ENCODE data around the gene ZNF837. TPM values are rescaled to one million over a fixed set of nuclear protein-coding genes. Genes with fewer than 3 reads are reported as not detected.
A peak's percentile ranks its signal among the peaks of the same experiment; 100 is the strongest.
"Not testable (repeated sequence)": the region's sequence is repeated elsewhere in the genome, so short reads cannot be mapped to it uniquely, and the experiment has no call there.

The ZNF837 gene
- total RNA-seq, 6 experiments from 2014 or later, result 0.63 to 1.3 (median 0.75) TPM

DNA sequence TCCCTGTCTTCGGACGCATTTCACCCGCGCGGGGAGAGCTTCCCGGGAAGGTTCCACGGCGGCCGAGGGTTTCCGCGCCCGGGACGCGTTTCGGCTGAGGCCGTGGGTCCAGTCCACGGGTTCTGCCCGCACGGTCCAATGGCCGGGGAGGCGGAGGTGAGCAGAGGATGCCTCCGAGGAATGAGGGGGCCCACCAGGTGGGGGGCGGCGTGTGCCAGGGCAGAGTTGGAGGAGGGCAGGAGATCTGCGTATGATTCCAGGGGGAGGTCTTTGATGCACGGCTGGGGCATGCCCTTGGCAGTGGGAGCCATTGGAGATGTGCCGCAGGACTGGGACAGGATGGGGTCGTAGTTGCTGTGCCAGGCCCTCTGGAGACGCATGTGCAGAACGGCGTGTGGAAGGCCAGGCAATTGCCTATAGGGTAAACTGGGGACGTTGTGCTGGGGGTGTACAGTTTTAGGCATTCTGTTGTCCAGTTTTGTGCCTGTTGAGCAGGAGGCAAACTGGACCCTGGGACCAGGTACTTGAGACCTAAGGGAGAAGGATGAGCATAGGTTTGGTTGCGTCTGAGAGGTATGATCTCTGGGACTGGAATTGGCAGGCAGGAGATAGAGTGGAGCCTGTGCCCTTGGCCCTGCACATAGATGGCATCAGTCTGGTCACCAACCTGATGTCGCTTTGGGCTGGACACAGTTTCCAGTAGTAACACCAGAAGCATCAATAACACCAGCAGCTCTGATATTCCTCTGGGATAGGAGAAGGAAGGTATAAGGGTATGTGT lies 28.4 kb upstream of the ZNF837 start:
- no peaks in the 10 kb centered on the region; the same call in 1 of the 2 replicates for H3K9me3 Mint-ChIP-seq
- peak overlapping the region; percentile 65 for H3K27ac Mint-ChIP-seq
- TF ChIP-seq, protein P1, sequence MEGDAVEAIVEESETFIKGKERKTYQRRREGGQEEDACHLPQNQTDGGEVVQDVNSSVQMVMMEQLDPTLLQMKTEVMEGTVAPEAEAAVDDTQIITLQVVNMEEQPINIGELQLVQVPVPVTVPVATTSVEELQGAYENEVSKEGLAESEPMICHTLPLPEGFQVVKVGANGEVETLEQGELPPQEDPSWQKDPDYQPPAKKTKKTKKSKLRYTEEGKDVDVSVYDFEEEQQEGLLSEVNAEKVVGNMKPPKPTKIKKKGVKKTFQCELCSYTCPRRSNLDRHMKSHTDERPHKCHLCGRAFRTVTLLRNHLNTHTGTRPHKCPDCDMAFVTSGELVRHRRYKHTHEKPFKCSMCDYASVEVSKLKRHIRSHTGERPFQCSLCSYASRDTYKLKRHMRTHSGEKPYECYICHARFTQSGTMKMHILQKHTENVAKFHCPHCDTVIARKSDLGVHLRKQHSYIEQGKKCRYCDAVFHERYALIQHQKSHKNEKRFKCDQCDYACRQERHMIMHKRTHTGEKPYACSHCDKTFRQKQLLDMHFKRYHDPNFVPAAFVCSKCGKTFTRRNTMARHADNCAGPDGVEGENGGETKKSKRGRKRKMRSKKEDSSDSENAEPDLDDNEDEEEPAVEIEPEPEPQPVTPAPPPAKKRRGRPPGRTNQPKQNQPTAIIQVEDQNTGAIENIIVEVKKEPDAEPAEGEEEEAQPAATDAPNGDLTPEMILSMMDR (IDR thresholded peaks at IDR 0.05), result no peak
- H3K36me3 Mint-ChIP-seq (ENCODE audit: low read depth), result peaks cover 24% of the 10 kb centered on the region
- DNase-seq, result no peak
- peaks cover 28% of the 10 kb centered on the region for H3K4me1 Mint-ChIP-seq (ENCODE audit: low read depth)
- H3K27me3 Mint-ChIP-seq (ENCODE audit: insufficient read depth), result peaks cover 5% of the 10 kb centered on the region; the same call in 1 of the 2 replicates
- H3K4me3 Mint-ChIP-seq, result peak overlapping the region; percentile 92

DNA sequence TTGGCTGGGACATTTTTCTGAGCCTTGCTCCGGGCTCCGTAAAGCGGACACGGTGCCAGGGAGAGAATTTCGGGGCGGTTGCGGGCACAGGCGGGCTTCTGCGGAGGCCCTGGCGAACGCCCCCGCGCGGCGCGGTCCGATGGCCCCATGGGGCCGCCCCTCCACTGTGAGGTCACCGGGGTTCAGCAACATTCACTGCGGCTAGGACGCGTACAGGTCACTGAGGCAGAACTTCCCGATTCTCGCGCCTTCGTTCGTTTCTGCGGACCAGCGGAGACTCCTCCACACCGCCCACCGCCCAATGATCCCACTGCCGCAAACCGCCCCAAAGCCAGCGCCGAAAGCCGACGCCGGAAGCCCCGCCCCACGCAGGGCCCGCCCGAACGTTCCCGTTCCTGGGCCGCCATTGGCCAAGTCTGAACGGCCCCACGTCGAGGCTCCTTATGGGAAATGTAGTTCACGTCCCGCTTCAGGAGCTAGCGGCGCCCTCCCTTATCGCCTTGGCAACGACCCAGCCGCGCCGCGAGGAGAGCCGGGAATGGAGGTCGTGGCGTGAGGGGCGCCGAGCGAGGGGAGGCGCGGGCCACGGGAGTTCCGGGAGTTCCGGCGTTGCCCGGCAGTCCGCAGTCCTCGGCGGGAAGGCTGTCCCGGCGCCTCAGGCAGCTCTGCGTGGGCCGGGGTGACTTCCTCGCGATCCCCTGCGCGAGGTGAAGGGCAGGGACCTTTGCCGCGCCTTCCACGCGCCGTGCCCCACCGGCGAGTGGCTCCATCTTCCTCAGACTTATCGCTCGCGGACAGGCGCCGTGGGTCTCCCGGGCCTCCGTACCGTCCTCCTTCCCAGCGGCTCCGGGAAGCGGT lies 27.6 kb upstream of the ZNF837 start, which contains the start of gene ZNF584:
Gene ZNF584, plus strand, starts transcription at position 498 of the 858 bp plus-strand sequence. CDS start 499 bp downstream, outside the sequence.
- peak; percentile 90 for DNase-seq
- H3K27ac Mint-ChIP-seq, result peak within 1 kb of the TSS; percentile 90
- TF ChIP-seq, protein P1 (IDR thresholded peaks at IDR 0.05), result peak; percentile 42
- H3K4me3 Mint-ChIP-seq, result peak within 1 kb of the TSS; percentile 92
- H3K4me1 Mint-ChIP-seq (ENCODE audit: low read depth), result peaks cover 28% of the 10 kb centered on the region
- peaks cover 20% of the 10 kb centered on the region for H3K36me3 Mint-ChIP-seq (ENCODE audit: low read depth)
- no peaks in the 10 kb centered on the region; the same call in 1 of the 2 replicates for H3K9me3 Mint-ChIP-seq
- H3K27me3 Mint-ChIP-seq (ENCODE audit: insufficient read depth), result peaks cover 5% of the 10 kb centered on the region; the same call in 1 of the 2 replicates

- DNase-seq, result no peak
- peaks cover 5% of the 10 kb centered on the region; the same call in 1 of the 2 replicates for H3K27me3 Mint-ChIP-seq (ENCODE audit: insufficient read depth)
- H3K4me1 Mint-ChIP-seq (ENCODE audit: low read depth), result peaks cover 28% of the 10 kb centered on the region
- peaks cover 15% of the 10 kb centered on the region for H3K36me3 Mint-ChIP-seq (ENCODE audit: low read depth)
- no peaks in the 10 kb centered on the region; the same call in 1 of the 2 replicates for H3K9me3 Mint-ChIP-seq
- peak overlapping the region; percentile 90 for H3K27ac Mint-ChIP-seq
- TF ChIP-seq, protein P1 (IDR thresholded peaks at IDR 0.05), result no peak
- peak overlapping the region; percentile 92 for H3K4me3 Mint-ChIP-seq
These were observed 26.9 kb upstream of the ZNF837 start for GRCh38 chr19:58407658-58408151.

- no peak for DNase-seq
- peaks cover 28% of the 10 kb centered on the region for H3K4me1 Mint-ChIP-seq (ENCODE audit: low read depth)
- H3K36me3 Mint-ChIP-seq (ENCODE audit: low read depth), result peaks cover 11% of the 10 kb centered on the region
- H3K27ac Mint-ChIP-seq, result peak overlapping the region; percentile 90
- TF ChIP-seq, protein P1 (IDR thresholded peaks at IDR 0.05), result peak; percentile 75
- peaks cover 5% of the 10 kb centered on the region; the same call in 1 of the 2 replicates for H3K27me3 Mint-ChIP-seq (ENCODE audit: insufficient read depth)
- H3K9me3 Mint-ChIP-seq, result no peaks in the 10 kb centered on the region; the same call in 1 of the 2 replicates
- peak overlapping the region; percentile 92 for H3K4me3 Mint-ChIP-seq
These were observed 26.2 kb upstream of the ZNF837 start for GRCh38 chr19:58406818-58407657.

- H3K9me3 Mint-ChIP-seq; H3K27ac Mint-ChIP-seq; DNase-seq; H3K27me3 Mint-ChIP-seq (ENCODE audit: insufficient read depth); H3K4me3 Mint-ChIP-seq: not testable (repeated sequence)
- H3K36me3 Mint-ChIP-seq (ENCODE audit: low read depth), result peaks cover 11% of the 10 kb centered on the region
- peaks cover 29% of the 10 kb centered on the region for H3K4me1 Mint-ChIP-seq (ENCODE audit: low read depth)
These were observed 23.2 kb upstream of the ZNF837 start for GRCh38 chr19:58403920-58404478.
